MM.1S (cell line): ENCODE data around the gene HMX1.

ENCODE experiments used
- EZH2 ChIP-seq: fragments of 300-600 bp; sonication (generic); optimal IDR thresholded peaks from 2 replicates; pipeline ENCODE3; 2017; ENCODE audit warnings: low read depth, mild to moderate bottlenecking, antibody characterized with exemption, low read length, mixed read lengths
- TF ChIP-seq, protein P1 (sequence below): fragments of 300-600 bp; sonication (generic); IDR thresholded peaks from 2 replicates; pipeline ENCODE4 v1.5.1; 2016; ENCODE audit warnings: antibody characterized with exemption, low read length, mixed read lengths

DNA sequence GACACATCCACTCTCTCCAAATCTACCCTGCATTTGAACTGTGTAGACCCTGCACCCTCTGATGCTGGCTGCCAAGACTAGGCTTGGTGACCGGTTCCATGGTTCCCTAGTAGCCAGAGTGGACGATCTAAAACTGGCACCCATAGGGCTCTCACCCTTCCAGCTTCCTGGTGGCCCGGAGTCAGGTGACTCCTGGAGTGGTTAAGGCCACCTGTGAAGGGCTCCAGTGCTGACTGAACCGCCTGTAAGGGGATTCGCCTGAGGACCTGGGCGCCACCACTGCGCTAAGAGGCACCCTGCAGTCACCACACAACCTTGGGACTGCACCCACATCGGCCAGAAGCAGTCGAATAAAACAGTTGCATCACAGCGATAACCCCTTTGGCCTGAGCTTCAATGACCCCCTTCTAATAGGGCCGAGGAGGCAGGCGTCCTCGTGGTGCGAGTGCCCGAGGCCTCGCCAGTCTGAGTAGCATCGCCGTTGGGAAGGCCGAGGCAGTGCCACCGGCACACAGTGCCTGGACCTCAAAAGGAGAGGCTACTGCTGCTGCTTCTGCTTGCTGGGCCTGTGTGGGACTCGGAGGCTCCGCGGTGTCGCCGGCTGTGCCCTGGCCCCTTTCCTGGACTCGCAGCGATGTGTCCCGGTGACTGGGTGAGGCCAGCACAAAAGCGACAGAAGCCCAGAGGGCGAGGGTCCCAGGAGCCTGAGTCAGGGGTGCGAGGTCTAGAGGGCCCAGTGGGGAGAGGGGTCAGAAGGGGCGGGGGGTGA lies 6.5 kb downstream of the HMX1 start:
- TF ChIP-seq, protein P1, sequence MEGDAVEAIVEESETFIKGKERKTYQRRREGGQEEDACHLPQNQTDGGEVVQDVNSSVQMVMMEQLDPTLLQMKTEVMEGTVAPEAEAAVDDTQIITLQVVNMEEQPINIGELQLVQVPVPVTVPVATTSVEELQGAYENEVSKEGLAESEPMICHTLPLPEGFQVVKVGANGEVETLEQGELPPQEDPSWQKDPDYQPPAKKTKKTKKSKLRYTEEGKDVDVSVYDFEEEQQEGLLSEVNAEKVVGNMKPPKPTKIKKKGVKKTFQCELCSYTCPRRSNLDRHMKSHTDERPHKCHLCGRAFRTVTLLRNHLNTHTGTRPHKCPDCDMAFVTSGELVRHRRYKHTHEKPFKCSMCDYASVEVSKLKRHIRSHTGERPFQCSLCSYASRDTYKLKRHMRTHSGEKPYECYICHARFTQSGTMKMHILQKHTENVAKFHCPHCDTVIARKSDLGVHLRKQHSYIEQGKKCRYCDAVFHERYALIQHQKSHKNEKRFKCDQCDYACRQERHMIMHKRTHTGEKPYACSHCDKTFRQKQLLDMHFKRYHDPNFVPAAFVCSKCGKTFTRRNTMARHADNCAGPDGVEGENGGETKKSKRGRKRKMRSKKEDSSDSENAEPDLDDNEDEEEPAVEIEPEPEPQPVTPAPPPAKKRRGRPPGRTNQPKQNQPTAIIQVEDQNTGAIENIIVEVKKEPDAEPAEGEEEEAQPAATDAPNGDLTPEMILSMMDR, result no peak
- no peak for TF ChIP-seq EZH2
